ENCODE results near the gene ADAMTS2. TPM values are rescaled to one million over a fixed set of nuclear protein-coding genes. Genes with fewer than 3 reads are reported as not detected.

ADAMTS2 gene
- total and polyA plus RNA-seq, 2 of the 8 experiments (the other 6 are each of a cell fraction or from before 2014, with no cell fraction given), result 6.6 to 7.3 TPM

GRCh38 chr5:179152941-179153340 lies 192.3 kb downstream of the ADAMTS2 start:
- Histone ChIP-seq H3K79me1 (ENCODE audit: low read depth, low read length) (no peaks in the 10 kb centered on the region), H3K56ac (replicated peaks; ENCODE audit: insufficient read length, low read depth, low read length) (no peak overlapping the region), H4K8ac (ENCODE audit: extremely low read depth, insufficient read depth, low read length) (no peak overlapping the region), H2BK20ac (ENCODE audit: low read length) (no peak overlapping the region), H3K4me3 (ENCODE audit: extremely low read depth in 1 of 4, insufficient read depth in 2 of 4, low read depth in 3 of 4, low read length in 4 of 4) (no peak overlapping the region), H3K27ac (ENCODE audit: low read depth, low read length) (no peak overlapping the region), H3K9me3 (ENCODE audit: insufficient read depth in 2 of 2, low read depth in 1 of 2, low read length in 1 of 2) (no peaks in the 10 kb centered on the region), H2BK5ac (ENCODE audit: low read depth, low read length) (no peak overlapping the region), H3K79me2 (ENCODE audit: control insufficient read depth in 1 of 2, insufficient read depth in 2 of 2, low read length in 2 of 2) (no peaks in the 10 kb centered on the region), H3K4me2 (ENCODE audit: insufficient read depth in 1 of 2, low read depth in 2 of 2, low read length in 2 of 2) (no peak overlapping the region), H4K20me1 (replicated peaks in 1 of 2; ENCODE audit: control insufficient read depth in 1 of 2, insufficient read depth in 2 of 2, low read length in 2 of 2) (no peaks in the 10 kb centered on the region), H3K4ac (replicated peaks; ENCODE audit: insufficient read length, low read depth, low read length) (no peak overlapping the region), H3K9ac (replicated peaks in 1 of 4; ENCODE audit: extremely low read depth in 1 of 4, low read depth in 3 of 4, low read length in 3 of 4) (no peak overlapping the region), H3K23ac (ENCODE audit: insufficient read length) (no peak overlapping the region), H2BK120ac (replicated peaks; ENCODE audit: low read depth, low read length) (no peak overlapping the region), H3K4me1 (replicated peaks in 1 of 4; ENCODE audit: control insufficient read depth in 3 of 4, insufficient read depth in 4 of 4, low read length in 3 of 4) (no peaks in the 10 kb centered on the region), H2AK5ac (ENCODE audit: low read depth, low read length) (no peak overlapping the region), H3K23me2 (ENCODE audit: low read depth, low read length) (no peaks in the 10 kb centered on the region), H3K14ac (ENCODE audit: insufficient read length) (no peak overlapping the region), H3K36me3 (ENCODE audit: control insufficient read depth in 2 of 4, insufficient read depth in 4 of 4, low read length in 3 of 4) (no peaks in the 10 kb centered on the region), H2BK12ac (ENCODE audit: low read depth, low read length) (no peak overlapping the region), H4K5ac (ENCODE audit: insufficient read length, low read depth, low read length) (no peak overlapping the region), H2AFZ (ENCODE audit: low read length) (no peak overlapping the region), H4K91ac (replicated peaks; ENCODE audit: insufficient read length, low read length) (no peak overlapping the region), H3K27me3 (replicated peaks in 1 of 4; ENCODE audit: control insufficient read depth in 3 of 4, extremely low read depth in 1 of 4, insufficient read depth in 3 of 4, low read length in 3 of 4) (no peaks in the 10 kb centered on the region), H3K18ac (ENCODE audit: extremely low read depth, low read length) (no peak overlapping the region), H2BK15ac (ENCODE audit: low read length) (no peak overlapping the region)
- TF ChIP-seq JUN (IDR thresholded peaks at IDR 0.05; ENCODE audit: low read depth, low read length) (no peak), PHF8 (conservative IDR thresholded peaks at IDR 0.05; ENCODE audit: low read depth, low read length) (no peak), ATF2 (IDR thresholded peaks at IDR 0.05; ENCODE audit: low read length) (no peak), SP1 (IDR thresholded peaks at IDR 0.05; ENCODE audit: low read depth, low read length) (no peak), TAF1 (IDR thresholded peaks at IDR 0.05; ENCODE audit: low read depth, low read length) (no peak)
- ChIA-PET CTCF (ENCODE audit: partially characterized antibody) (interaction anchor here (1.4 kb wide), 1 partner anchor 10 kb away, joined by 5 read pairs; no protein-coding TSS in a partner anchor), POLR2A (ENCODE audit: partially characterized antibody) (no interaction called here)
- FAIRE-seq (no peak), DNase-seq (ENCODE audit: low read depth in 1 of 2, low spot score in 2 of 2) (no peak)
- WGBS, 2 experiments (ENCODE audit: extremely low coverage in 1 of 2, insufficient coverage in 1 of 2, insufficient read length in 1 of 2, insufficient replicate concordance in 2 of 2, low coverage in 1 of 2, low lambda C conversion rate in 2 of 2, missing lambda C conversion rate in 1 of 2), result 97% methylated on average over 4 of the region's 15 CpGs; no CpG with 5 or more reads in 1 of the 2 experiments
